LNCAP (cell line): ENCODE data around the gene PRTG.

ENCODE experiments used
- TF ChIP-seq, protein P1 (sequence below): fragments of 450-650 bp; IDR thresholded peaks from 2 replicates; pipeline ENCODE4 v1.5.1; 2017; ENCODE audit warnings: mild to moderate bottlenecking

Gene PRTG, protein sequence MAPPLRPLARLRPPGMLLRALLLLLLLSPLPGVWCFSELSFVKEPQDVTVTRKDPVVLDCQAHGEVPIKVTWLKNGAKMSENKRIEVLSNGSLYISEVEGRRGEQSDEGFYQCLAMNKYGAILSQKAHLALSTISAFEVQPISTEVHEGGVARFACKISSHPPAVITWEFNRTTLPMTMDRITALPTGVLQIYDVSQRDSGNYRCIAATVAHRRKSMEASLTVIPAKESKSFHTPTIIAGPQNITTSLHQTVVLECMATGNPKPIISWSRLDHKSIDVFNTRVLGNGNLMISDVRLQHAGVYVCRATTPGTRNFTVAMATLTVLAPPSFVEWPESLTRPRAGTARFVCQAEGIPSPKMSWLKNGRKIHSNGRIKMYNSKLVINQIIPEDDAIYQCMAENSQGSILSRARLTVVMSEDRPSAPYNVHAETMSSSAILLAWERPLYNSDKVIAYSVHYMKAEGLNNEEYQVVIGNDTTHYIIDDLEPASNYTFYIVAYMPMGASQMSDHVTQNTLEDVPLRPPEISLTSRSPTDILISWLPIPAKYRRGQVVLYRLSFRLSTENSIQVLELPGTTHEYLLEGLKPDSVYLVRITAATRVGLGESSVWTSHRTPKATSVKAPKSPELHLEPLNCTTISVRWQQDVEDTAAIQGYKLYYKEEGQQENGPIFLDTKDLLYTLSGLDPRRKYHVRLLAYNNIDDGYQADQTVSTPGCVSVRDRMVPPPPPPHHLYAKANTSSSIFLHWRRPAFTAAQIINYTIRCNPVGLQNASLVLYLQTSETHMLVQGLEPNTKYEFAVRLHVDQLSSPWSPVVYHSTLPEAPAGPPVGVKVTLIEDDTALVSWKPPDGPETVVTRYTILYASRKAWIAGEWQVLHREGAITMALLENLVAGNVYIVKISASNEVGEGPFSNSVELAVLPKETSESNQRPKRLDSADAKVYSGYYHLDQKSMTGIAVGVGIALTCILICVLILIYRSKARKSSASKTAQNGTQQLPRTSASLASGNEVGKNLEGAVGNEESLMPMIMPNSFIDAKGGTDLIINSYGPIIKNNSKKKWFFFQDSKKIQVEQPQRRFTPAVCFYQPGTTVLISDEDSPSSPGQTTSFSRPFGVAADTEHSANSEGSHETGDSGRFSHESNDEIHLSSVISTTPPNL

DNA sequence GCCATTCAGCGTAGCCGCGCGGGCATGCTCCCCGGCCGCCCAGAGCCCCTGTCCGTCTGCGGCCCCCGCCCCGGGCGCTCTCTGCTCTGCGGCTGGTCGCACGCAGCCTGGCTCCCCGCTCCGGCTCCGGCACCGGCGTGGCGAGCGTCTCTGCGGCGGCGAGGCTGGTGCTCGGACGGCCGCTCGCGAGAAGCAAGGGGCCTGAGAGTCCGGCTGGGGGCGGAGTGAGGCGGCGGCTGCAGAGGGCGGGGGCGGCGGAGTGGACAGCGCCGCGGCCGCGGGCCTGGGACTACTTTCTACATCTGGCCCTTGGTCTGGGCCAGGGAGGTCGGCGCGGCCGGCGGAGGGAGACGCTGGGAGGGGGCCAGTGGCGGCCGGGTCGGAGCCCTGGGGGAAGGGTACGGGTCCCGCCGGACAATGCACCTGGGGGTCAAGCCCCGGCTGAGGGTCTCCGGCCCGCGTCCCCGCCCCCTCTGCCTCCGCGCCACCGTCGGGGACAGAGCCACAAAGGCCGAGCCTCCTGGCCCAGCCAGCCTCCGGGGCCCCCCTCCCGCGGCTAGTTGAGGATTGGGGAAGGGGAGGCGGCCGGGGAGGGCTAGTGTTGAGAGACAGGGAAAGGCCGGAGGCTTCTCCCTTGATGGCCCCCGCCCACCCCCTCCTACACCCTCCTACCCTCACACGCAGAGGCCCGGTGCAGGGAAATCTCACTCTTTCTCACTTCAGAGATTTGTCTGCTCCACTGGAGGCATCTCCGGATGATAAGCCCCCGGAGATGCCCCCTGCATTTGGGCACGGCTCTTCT lies at the start of gene PRTG:
TSS of gene PRTG (minus strand) at position 226 of the 802 bp plus-strand sequence. CDS start at position 5, 221 bp downstream.
- TF ChIP-seq, protein P1, sequence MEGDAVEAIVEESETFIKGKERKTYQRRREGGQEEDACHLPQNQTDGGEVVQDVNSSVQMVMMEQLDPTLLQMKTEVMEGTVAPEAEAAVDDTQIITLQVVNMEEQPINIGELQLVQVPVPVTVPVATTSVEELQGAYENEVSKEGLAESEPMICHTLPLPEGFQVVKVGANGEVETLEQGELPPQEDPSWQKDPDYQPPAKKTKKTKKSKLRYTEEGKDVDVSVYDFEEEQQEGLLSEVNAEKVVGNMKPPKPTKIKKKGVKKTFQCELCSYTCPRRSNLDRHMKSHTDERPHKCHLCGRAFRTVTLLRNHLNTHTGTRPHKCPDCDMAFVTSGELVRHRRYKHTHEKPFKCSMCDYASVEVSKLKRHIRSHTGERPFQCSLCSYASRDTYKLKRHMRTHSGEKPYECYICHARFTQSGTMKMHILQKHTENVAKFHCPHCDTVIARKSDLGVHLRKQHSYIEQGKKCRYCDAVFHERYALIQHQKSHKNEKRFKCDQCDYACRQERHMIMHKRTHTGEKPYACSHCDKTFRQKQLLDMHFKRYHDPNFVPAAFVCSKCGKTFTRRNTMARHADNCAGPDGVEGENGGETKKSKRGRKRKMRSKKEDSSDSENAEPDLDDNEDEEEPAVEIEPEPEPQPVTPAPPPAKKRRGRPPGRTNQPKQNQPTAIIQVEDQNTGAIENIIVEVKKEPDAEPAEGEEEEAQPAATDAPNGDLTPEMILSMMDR = no peak

DNA sequence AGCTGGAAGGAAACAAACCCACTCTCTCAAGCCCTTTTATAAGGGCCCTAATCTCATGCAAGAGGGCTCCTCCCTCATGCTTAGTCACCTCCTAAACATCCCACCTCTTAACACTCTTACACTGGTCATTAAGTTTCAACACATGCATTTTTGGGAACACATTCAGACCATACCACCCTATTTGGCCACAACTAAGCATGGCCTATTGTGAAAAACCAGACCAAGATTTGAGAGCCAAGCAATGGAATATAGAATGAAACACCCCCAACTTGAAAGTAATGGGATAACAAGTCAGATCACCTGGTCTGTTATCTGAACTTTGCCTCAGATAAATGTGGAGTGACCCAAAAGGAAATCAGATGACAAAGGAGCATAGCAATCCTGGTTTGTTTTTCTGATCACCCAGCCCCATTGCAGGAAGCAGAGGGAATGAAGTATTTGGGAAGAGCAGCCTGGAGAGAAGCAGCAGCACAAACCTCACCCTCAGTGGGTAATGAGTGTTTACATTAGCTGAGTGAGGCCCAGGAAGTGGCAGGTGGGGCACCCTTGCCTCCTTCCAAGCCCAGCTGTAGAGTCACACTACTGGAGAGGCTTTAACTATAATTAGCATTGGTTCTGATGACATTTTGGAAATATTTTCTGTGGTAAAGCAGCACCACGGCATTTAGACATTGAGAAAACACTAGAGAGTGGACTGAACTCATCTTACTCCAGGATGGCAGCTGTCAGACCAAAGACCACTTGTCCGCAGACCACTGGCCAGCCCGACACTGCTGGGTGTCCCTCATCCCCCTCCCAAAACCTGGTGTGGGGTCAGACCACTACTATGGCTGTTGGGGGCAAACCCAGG lies 48.8 kb upstream of the PRTG start:
- TF ChIP-seq, protein P1 = no peak

DNA sequence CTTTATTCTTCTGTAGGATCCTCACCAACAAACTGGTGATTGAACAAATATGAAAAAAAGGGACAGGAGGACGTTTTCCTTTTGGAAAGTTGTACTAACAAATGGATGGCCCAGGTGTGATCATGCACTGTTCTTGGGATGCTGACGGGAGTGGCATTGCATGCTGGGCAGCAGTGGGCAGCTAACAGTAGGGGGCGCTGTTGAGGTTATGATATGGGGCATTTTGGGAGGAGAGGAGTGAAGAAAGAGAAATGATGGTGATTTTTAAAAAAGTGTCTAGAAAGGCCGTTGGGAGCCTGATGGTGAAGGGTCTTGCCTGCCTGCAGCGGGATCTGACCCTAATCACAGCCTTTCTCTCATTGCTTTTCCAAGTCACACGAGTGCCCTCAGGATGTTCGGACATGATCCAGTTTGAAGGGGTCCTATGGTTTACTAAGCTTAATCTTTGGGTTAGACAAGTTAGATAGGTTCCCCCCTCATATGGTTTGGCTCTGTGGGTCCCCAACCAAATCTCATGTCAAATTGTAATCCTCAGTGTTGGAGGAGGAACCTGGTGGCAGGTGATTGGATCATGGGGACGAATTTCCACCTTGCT lies 46.2 kb upstream of the PRTG start:
- TF ChIP-seq, protein P1 = peak; percentile 73

DNA sequence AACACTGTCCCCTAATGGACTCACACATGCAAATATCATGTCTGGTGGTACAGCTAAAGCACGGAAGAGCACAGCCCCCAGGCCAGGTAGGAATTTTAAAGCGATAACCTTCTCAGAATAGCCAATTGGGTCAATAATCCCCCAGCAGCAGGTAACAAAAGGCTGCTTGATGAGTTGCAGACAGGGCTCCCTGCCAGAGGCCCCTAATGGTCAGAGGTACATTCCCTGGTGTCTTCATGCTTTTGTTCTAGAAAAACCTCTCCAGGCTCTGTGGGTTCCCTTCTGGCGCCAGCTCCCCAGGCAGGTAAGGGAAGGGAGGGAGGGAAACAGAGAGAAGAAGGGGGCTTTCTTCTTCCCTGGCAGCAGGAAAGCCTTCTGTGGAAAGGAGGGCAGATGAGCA lies 43.4 kb upstream of the PRTG start:
- TF ChIP-seq, protein P1 = no peak

DNA sequence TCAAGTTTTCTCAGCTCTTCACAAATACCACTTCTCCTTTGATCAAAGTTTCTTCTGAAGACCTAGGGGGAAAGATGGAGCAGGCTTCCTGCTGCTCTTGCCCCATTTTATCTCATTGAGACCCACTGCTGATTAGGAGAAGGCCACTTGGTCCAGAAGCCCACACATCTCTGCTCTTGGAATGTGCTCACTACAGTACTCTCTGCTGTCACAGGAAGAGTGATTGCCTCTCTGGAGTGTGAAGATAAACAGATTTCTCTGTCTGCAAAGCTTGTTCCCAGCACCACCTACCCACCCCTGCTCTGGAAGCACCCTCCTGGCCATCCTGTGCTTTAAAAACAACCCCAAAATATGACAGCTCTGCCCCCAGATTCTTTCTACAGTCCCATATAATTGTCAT lies 41.3 kb upstream of the PRTG start:
- TF ChIP-seq, protein P1 = no peak

DNA sequence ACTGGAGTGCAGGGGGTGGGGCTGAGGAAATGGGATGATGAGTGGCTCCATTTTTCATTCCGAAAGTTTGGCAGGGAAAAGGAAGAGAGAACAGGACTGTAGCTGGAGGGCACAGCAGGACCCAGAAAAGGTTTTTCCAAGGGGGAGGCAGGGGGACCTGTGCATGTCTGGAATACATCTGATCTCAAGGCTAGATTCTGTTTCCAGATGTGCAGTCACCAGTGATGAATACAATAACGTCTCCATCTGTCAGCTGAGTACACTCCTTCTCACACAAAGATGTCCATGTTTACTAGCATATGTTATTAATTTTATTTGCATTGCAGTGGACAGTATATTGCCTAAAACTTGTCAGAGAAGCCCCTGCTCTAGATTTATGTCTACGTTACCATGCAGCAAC lies 39.9 kb upstream of the PRTG start:
- TF ChIP-seq, protein P1 = no peak
